LNCaP clone FGC (cell line): Measurements from ENCODE around the gene KIAA0040.

Experiments used
- DNase-seq: peaks from one replicate; pipeline ENCODE4 v3.0.0-alpha.2; 2011; ENCODE audit warnings: low read depth
- H3K4me3 ChIP-seq: 2 replicates; pipeline ENCODE4 v1.5.1; 2011; ENCODE audit warnings: mild to moderate bottlenecking, low read depth, low read length, control low read depth
- CTCF ChIP-seq: IDR thresholded peaks from 2 replicates; pipeline ENCODE4 v1.5.1; 2012; ENCODE audit warnings: mild to moderate bottlenecking; ENCODE audit not compliant: control insufficient read depth, insufficient read depth; ENCODE audit errors: extremely low read depth

KIAA0040 gene

GRCh38 chr1:175172503-175172902, 20.1 kb downstream of the KIAA0040 start:
- no peak for TF ChIP-seq CTCF
- no peak for DNase-seq
- H3K4me3 ChIP-seq: no peak overlapping the region

- no peak overlapping the region for H3K4me3 ChIP-seq
- no peak for DNase-seq
- no peak for TF ChIP-seq CTCF
Measured at GRCh38 chr1:175171036-175171913, 21.3 kb downstream of the KIAA0040 start.

GRCh38 chr1:175169286-175170018, 23.1 kb downstream of the KIAA0040 start:
- DNase-seq: peak; percentile 90
- TF ChIP-seq CTCF: no peak

GRCh38 chr1:175168782-175169181, 23.8 kb downstream of the KIAA0040 start:
- H3K4me3 ChIP-seq: no peak overlapping the region
- DNase-seq: no peak
- TF ChIP-seq CTCF: no peak

More at GRCh38 chr1:175169286-175170018, 23.1 kb downstream of the KIAA0040 start:
- no peak overlapping the region for H3K4me3 ChIP-seq

GRCh38 chr1:175167861-175168260, 24.7 kb downstream of the KIAA0040 start:
- no peak overlapping the region for H3K4me3 ChIP-seq
- no peak for DNase-seq
- no peak for TF ChIP-seq CTCF

GRCh38 chr1:175166746-175167145, 25.8 kb downstream of the KIAA0040 start:
- H3K4me3 ChIP-seq: no peak overlapping the region
- TF ChIP-seq CTCF: no peak
- DNase-seq: no peak
